ENCODE measurements around the gene UBA6.

DNA sequence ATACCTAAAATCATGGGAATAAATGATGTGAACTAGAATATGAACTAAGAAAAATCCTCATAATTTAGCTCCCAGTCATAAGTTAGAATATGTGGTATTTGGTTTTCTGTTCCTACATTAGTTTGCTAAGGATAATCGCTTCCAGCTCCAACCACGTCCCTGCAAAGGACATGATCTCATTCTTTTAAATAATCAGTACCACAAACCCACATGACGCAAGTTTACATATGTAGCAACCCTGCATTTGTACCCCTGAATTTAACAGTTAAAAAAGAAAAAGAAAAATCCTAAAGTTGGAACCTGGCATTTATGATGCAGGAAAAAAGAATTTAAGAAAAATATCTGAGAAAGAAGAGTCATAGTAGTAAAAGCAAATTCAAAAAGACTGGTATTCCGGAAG is 13.3 kb downstream of the UBA6 start:
- no peak for TF ChIP-seq CTCF (conservative IDR thresholded peaks at IDR 0.05)
- TF ChIP-seq ZFX (IDR thresholded peaks at IDR 0.05): no peak

Measured in C4-2B (cell line).